HepG2 (cell line): Measurements from ENCODE around the gene UQCC5. TPM values are rescaled to one million over a fixed set of nuclear protein-coding genes. Genes with fewer than 3 reads are reported as not detected.
A peak's percentile ranks its signal among the peaks of the same experiment; 100 is the strongest.

Experiments
- ETV5 ChIP-seq: IDR thresholded peaks from 2 replicates; pipeline ENCODE4 v1.6.1; 2018; ENCODE audit warnings: missing biosample characterization, missing genetic modification reagents, inconsistent platforms, borderline replicate concordance
- GATAD2A ChIP-seq: IDR thresholded peaks from 2 replicates; pipeline ENCODE4 v1.6.1; 2016
- GTF3A ChIP-seq: sonication (generic); formaldehyde crosslinking; conservative IDR thresholded peaks from 2 replicates; pipeline ENCODE4 v1.4.0; 2020; ENCODE audit warnings: mild to moderate bottlenecking, missing genetic modification reagents
- HMGA1 ChIP-seq: sonication (generic); formaldehyde crosslinking; conservative IDR thresholded peaks from 2 replicates; pipeline ENCODE4 v1.4.0; 2020; ENCODE audit warnings: missing genetic modification reagents
- ISX ChIP-seq: sonication (generic); formaldehyde crosslinking; conservative IDR thresholded peaks from 2 replicates; pipeline ENCODE4 v1.5.0; 2020; ENCODE audit warnings: missing genetic modification reagents
- KLF16 ChIP-seq, 2 experiments: sonication (generic) in 1 of 2; formaldehyde crosslinking in 1 of 2; IDR thresholded peaks; 2 replicates each; pipeline versions ENCODE4 v1.6.1 to v1.8.0; 2016 to 2023; ENCODE audit warnings: missing genetic modification reagents in 2 of 2, missing compliant biosample characterization in 1 of 2
- MAF1 ChIP-seq: sonication (generic); formaldehyde crosslinking; IDR thresholded peaks from 2 replicates; pipeline ENCODE4 v1.5.0; 2020; ENCODE audit warnings: missing genetic modification reagents, borderline replicate concordance
- NFYB ChIP-seq: sonication (generic); formaldehyde crosslinking; IDR thresholded peaks from 2 replicates; pipeline ENCODE4 v1.4.0; 2020; ENCODE audit warnings: missing genetic modification reagents
- NR2F1 ChIP-seq, 2 experiments: fragments of 450-650 bp in 1 of 2; formaldehyde crosslinking in 1 of 2; IDR thresholded peaks; 2 replicates each; pipeline versions ENCODE4 v1.5.0 to v1.6.1; 2016 to 2020; ENCODE audit warnings: mild to moderate bottlenecking in 1 of 2, missing compliant biosample characterization in 1 of 2, missing genetic modification reagents in 1 of 2, moderate library complexity in 1 of 2
- NR3C1 ChIP-seq: sonication (generic); formaldehyde crosslinking; IDR thresholded peaks from 2 replicates; pipeline ENCODE4 v1.4.0; 2020; ENCODE audit warnings: missing genetic modification reagents
- POLR2A ChIP-seq, 2 experiments: IDR thresholded peaks; 2 replicates each; pipeline ENCODE4 v1.6.1; 2011; ENCODE audit warnings: low read depth in 2 of 2, low read length in 2 of 2, mild to moderate bottlenecking in 1 of 2, moderate library complexity in 1 of 2; ENCODE audit not compliant: insufficient read depth in 1 of 2
- ZFP36L2 ChIP-seq: sonication (generic); formaldehyde crosslinking; IDR thresholded peaks from 2 replicates; pipeline ENCODE4 v1.4.0; 2020; ENCODE audit warnings: missing genetic modification reagents
- polyA plus RNA-seq, 8 experiments: library from polyadenylated mRNA; depleted of rRNA in 3 of 8; stranded (reverse) in 7 of 8; unstranded in 1 of 8; fragments of >200 nt; fragmentation: Illumina TruSeq in 4 of 8; extraction: Trizol in 4 of 8; gene quantifications; 2 replicates each; pipeline versions ENCODE4 v1.2.1 to v1.2.3, GENCODE V29; 2011 to 2016; ENCODE audit warnings: low read depth in 4 of 8, missing spikeins in 1 of 8, mixed read lengths in 1 of 8; ENCODE audit not compliant: insufficient read depth in 1 of 8
- total RNA-seq, 5 experiments: library from RNA; depleted of rRNA; stranded (reverse); fragments of >200 nt; fragmentation: Illumina TruSeq; extraction: Trizol; gene quantifications; 2 replicates each; pipeline ENCODE4 v1.2.3, GENCODE V29; 2016; ENCODE audit warnings: low read depth in 1 of 5
- TF ChIP-seq, protein P1 (sequence below): sonication (generic); formaldehyde crosslinking; IDR thresholded peaks from 2 replicates; pipeline ENCODE4 v1.4.0; 2020; ENCODE audit warnings: mild to moderate bottlenecking, missing genetic modification reagents
- TF ChIP-seq, protein P2 (sequence below): sonication (generic); formaldehyde crosslinking; IDR thresholded peaks from 2 replicates; pipeline ENCODE4 v1.4.0; 2020; ENCODE audit warnings: missing genetic modification reagents, mild to moderate bottlenecking, borderline replicate concordance
- TF ChIP-seq, protein P3 (sequence below): IDR thresholded peaks from 2 replicates; pipeline ENCODE4 v1.6.1; 2018; ENCODE audit warnings: missing genetic modification reagents, mild to moderate bottlenecking, missing compliant biosample characterization
- TF ChIP-seq, protein P4 (sequence below): sonication (generic); formaldehyde crosslinking; IDR thresholded peaks from 2 replicates; pipeline ENCODE4 v1.4.0; 2020; ENCODE audit warnings: missing genetic modification reagents, mild to moderate bottlenecking, borderline replicate concordance
- TF ChIP-seq, protein P5 (sequence below): sonication (generic); formaldehyde crosslinking; IDR thresholded peaks from 2 replicates; pipeline ENCODE4 v1.4.0; 2020; ENCODE audit warnings: missing genetic modification reagents
- TF ChIP-seq, protein P6 (sequence below): sonication (generic); formaldehyde crosslinking; IDR thresholded peaks from 2 replicates; pipeline ENCODE4 v1.4.0; 2020; ENCODE audit warnings: mild to moderate bottlenecking, missing genetic modification reagents

Gene UQCC5
- total and polyA plus RNA-seq, 2 of the 13 experiments (the other 11 are each of a cell fraction or from before 2014, with no cell fraction given), result 15.4 to 29.5 TPM

DNA sequence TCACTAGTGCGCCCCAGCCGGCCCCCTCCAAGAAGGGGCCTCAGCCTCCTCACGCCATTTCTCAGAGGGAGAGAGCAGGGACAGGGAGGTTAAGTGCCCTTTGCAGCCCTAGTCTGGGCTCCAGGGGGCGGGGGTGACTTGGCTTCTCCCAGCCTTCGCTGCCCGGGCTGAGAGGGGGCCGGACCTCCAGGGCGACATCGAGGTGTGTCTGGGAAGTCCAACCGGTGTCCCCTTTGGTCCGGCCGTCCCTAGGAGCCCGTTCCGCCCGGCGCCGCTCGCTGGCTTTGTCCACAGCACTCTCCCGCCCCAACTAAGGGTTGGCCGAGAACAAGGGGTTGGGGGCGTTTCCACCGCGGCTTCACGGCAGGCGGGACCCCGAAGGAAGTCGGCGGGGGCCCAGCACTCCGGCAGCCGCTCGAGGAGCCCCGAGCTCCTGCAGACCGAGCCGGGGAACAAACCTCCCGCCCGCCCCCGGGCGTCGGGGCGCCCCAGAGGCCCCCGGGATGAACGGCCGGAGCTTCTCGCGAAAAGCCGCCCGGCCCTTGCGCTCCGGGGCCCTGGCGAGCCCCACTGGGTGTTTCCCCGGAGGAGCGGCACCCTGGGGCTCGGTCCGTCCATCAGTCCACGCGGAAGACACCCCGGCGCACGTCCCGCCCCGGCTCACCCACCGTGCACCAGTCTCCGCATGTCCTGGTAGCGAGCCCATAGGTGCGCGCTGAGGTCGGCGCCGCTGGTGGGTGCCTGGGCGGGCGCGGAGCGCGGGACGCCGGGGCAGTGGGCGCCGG is 3.4 kb upstream of the UQCC5 start (continued):
- TF ChIP-seq, protein P1, sequence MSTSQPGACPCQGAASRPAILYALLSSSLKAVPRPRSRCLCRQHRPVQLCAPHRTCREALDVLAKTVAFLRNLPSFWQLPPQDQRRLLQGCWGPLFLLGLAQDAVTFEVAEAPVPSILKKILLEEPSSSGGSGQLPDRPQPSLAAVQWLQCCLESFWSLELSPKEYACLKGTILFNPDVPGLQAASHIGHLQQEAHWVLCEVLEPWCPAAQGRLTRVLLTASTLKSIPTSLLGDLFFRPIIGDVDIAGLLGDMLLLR (CRISPR knock-in tag), result no peak
- TF ChIP-seq, protein P2, sequence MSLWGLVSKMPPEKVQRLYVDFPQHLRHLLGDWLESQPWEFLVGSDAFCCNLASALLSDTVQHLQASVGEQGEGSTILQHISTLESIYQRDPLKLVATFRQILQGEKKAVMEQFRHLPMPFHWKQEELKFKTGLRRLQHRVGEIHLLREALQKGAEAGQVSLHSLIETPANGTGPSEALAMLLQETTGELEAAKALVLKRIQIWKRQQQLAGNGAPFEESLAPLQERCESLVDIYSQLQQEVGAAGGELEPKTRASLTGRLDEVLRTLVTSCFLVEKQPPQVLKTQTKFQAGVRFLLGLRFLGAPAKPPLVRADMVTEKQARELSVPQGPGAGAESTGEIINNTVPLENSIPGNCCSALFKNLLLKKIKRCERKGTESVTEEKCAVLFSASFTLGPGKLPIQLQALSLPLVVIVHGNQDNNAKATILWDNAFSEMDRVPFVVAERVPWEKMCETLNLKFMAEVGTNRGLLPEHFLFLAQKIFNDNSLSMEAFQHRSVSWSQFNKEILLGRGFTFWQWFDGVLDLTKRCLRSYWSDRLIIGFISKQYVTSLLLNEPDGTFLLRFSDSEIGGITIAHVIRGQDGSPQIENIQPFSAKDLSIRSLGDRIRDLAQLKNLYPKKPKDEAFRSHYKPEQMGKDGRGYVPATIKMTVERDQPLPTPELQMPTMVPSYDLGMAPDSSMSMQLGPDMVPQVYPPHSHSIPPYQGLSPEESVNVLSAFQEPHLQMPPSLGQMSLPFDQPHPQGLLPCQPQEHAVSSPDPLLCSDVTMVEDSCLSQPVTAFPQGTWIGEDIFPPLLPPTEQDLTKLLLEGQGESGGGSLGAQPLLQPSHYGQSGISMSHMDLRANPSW (CRISPR knock-in tag), result no peak
- TF ChIP-seq GTF3A (CRISPR knock-in tag) (no peak), NR3C1 (CRISPR knock-in tag) (no peak), HMGA1 (no peak), ISX (no peak), ETV5 (no peak), NR2F1 (CRISPR knock-in tag; IDR thresholded peaks at IDR 0.05) (no peak), ZFP36L2 (CRISPR knock-in tag) (no peak), POLR2A (IDR thresholded peaks at IDR 0.05; ENCODE audit: insufficient read depth in 1 of 2, low read depth in 2 of 2, low read length in 2 of 2) (no peak), MAF1 (CRISPR knock-in tag) (no peak; the same call in 1 of the 2 replicates), GATAD2A (CRISPR knock-in tag) (no peak), NFYB (CRISPR knock-in tag) (peak; percentile 8; the same call in 1 of the 2 replicates), KLF16 (CRISPR knock-in tag; IDR thresholded peaks at IDR 0.05) (no peak)
- TF ChIP-seq, protein P3, sequence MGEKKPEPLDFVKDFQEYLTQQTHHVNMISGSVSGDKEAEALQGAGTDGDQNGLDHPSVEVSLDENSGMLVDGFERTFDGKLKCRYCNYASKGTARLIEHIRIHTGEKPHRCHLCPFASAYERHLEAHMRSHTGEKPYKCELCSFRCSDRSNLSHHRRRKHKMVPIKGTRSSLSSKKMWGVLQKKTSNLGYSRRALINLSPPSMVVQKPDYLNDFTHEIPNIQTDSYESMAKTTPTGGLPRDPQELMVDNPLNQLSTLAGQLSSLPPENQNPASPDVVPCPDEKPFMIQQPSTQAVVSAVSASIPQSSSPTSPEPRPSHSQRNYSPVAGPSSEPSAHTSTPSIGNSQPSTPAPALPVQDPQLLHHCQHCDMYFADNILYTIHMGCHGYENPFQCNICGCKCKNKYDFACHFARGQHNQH (CRISPR knock-in tag), result no peak
- TF ChIP-seq, protein P4, sequence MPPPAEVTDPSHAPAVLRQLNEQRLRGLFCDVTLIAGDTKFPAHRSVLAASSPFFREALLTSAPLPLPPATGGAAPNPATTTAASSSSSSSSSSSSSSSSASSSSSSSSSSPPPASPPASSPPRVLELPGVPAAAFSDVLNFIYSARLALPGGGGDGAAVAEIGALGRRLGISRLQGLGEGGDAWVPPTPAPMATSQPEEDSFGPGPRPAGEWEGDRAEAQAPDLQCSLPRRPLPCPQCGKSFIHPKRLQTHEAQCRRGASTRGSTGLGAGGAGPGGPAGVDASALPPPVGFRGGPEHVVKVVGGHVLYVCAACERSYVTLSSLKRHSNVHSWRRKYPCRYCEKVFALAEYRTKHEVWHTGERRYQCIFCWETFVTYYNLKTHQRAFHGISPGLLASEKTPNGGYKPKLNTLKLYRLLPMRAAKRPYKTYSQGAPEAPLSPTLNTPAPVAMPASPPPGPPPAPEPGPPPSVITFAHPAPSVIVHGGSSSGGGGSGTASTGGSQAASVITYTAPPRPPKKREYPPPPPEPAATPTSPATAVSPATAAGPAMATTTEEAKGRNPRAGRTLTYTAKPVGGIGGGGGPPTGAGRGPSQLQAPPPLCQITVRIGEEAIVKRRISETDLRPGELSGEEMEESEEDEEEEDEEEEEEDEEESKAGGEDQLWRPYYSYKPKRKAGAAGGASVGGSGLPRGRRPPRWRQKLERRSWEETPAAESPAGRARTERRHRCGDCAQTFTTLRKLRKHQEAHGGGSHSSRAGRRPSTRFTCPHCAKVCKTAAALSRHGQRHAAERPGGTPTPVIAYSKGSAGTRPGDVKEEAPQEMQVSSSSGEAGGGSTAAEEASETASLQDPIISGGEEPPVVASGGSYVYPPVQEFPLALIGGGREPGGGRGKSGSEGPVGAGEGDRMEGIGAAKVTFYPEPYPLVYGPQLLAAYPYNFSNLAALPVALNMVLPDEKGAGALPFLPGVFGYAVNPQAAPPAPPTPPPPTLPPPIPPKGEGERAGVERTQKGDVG (CRISPR knock-in tag), result no peak
- TF ChIP-seq, protein P5, sequence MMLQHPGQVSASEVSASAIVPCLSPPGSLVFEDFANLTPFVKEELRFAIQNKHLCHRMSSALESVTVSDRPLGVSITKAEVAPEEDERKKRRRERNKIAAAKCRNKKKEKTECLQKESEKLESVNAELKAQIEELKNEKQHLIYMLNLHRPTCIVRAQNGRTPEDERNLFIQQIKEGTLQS (CRISPR knock-in tag), result 0 out of 2 replicates have a peak, but pooled peaks have one; percentile 7
- TF ChIP-seq, protein P6, sequence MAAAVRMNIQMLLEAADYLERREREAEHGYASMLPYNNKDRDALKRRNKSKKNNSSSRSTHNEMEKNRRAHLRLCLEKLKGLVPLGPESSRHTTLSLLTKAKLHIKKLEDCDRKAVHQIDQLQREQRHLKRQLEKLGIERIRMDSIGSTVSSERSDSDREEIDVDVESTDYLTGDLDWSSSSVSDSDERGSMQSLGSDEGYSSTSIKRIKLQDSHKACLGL, result no peak; the same call in 1 of the 2 replicates
